NCI-H2107 treated with DMSO at 0.1 percent for 48 hours (cell line): ENCODE results near the gene MRPL51.
"Not testable (repeated sequence)": the region's sequence is repeated elsewhere in the genome, so short reads cannot be mapped to it uniquely, and the experiment has no call there.

Experiments
- DNase-seq: peaks from one replicate; lab custom pipeline; 2025; ENCODE audit not compliant: unreplicated experiment; lab: John Stamatoyannopoulos, UW

Gene MRPL51

GRCh38 chr12:6532051-6532926 is 39.2 kb upstream of the MRPL51 start:
- DNase-seq: peak; percentile 46

GRCh38 chr12:6530576-6531260 is 37.7 kb upstream of the MRPL51 start:
- no peak for DNase-seq

- DNase-seq: no peak
Measured at GRCh38 chr12:6529291-6529737, 36.3 kb upstream of the MRPL51 start.

GRCh38 chr12:6528539-6529235 is 35.6 kb upstream of the MRPL51 start:
- no peak for DNase-seq

GRCh38 chr12:6527711-6528110 is 34.6 kb upstream of the MRPL51 start:
- no peak for DNase-seq

GRCh38 chr12:6526766-6527525 is 33.9 kb upstream of the MRPL51 start:
- DNase-seq: no peak

- DNase-seq: no peak
Measured at GRCh38 chr12:6526201-6526600, 33.1 kb upstream of the MRPL51 start.

GRCh38 chr12:6524648-6525047 is 31.6 kb upstream of the MRPL51 start:
- no peak for DNase-seq

- no peak for DNase-seq
Measured at GRCh38 chr12:6523708-6524107, 30.6 kb upstream of the MRPL51 start.

- DNase-seq: no peak
Measured at GRCh38 chr12:6522193-6522592, 29.1 kb upstream of the MRPL51 start.

- no peak for DNase-seq
Measured at GRCh38 chr12:6520186-6520585, 27.1 kb upstream of the MRPL51 start.

GRCh38 chr12:6508087-6508486 is 15.0 kb upstream of the MRPL51 start:
- DNase-seq: no peak

GRCh38 chr12:6507102-6507998 is 14.3 kb upstream of the MRPL51 start:
- DNase-seq: no peak

GRCh38 chr12:6500466-6500865 is 7.4 kb upstream of the MRPL51 start:
- DNase-seq: no peak

GRCh38 chr12:6497291-6497690 is 4.2 kb upstream of the MRPL51 start:
- not testable (repeated sequence) for DNase-seq

GRCh38 chr12:6494968-6495367 is 1.9 kb upstream of the MRPL51 start:
- no peak for DNase-seq

GRCh38 chr12:6494258-6494743 is 1.2 kb upstream of the MRPL51 start:
- no peak for DNase-seq

GRCh38 chr12:6493497-6494257 is 615 bp upstream of the MRPL51 start, which contains the start of gene NCAPD2:
TSS of gene NCAPD2 (plus strand) at chr12:6494102. CDS start at chr12:6495099, 997 bp downstream.
- peak; percentile 93 for DNase-seq

GRCh38 chr12:6490673-6491072 is 2.4 kb downstream of the MRPL51 start:
- DNase-seq: not testable (repeated sequence)
